H1 (cell line): ENCODE measurements around the gene ZFAND3. TPM values are rescaled to one million over a fixed set of nuclear protein-coding genes. Genes with fewer than 3 reads are reported as not detected.

Experiments
- CTCF ChIA-PET: fragments of 300-600 bp; sonication (Branson Sonifier 250); formaldehyde crosslinking; loops from one replicate; lab custom pipeline; 2021; ENCODE audit not compliant: partially characterized antibody; lab: Charles Lee
- POLR2A ChIA-PET: fragments of 300-600 bp; sonication (Branson Sonifier 250); formaldehyde crosslinking; loops from one replicate; lab custom pipeline; 2021; ENCODE audit warnings: inconsistent platforms; ENCODE audit not compliant: partially characterized antibody; lab: Charles Lee
- DNase-seq, 2 experiments: peaks; one replicate each; pipeline versions ENCODE4 v3.0.0 to v3.0.0-alpha.2; 2010 to 2022; ENCODE audit warnings: low spot score in 2 of 2, low read depth in 1 of 2, mixed read lengths in 1 of 2
- FAIRE-seq: peaks from 2 replicates; lab custom pipeline; 2011; peaks lifted over from hg19 to GRCh38; lab: Jason Lieb, UNC
- H2AFZ ChIP-seq: 2 replicates; pipeline ENCODE4 v1.8.1; 2012; ENCODE audit warnings: low read length, inconsistent platforms
- H2AK5ac ChIP-seq: 2 replicates; pipeline ENCODE4 v1.6.1; 2013; ENCODE audit warnings: low read depth, low read length
- H2BK120ac ChIP-seq: replicated peaks from 2 replicates; pipeline ENCODE3; 2013; ENCODE audit warnings: low read depth, low read length, inconsistent platforms
- H2BK12ac ChIP-seq: 2 replicates; pipeline ENCODE4 v1.6.1; 2013; ENCODE audit warnings: low read depth, low read length
- H2BK15ac ChIP-seq: 2 replicates; pipeline ENCODE4 v1.6.1; 2013; ENCODE audit warnings: low read length
- H2BK20ac ChIP-seq: 2 replicates; pipeline ENCODE4 v1.6.1; 2013; ENCODE audit warnings: low read length
- H2BK5ac ChIP-seq: 2 replicates; pipeline ENCODE4 v1.6.1; 2013; ENCODE audit warnings: low read depth, low read length
- H3K14ac ChIP-seq: 2 replicates; pipeline ENCODE4 v1.6.1; 2013; ENCODE audit warnings: inconsistent platforms; ENCODE audit not compliant: insufficient read length
- H3K18ac ChIP-seq: 2 replicates; pipeline ENCODE4 v1.6.1; 2013; ENCODE audit warnings: low read length; ENCODE audit errors: extremely low read depth
- H3K23ac ChIP-seq: 2 replicates; pipeline ENCODE4 v1.6.1; 2013; ENCODE audit warnings: inconsistent platforms; ENCODE audit not compliant: insufficient read length
- H3K23me2 ChIP-seq: 2 replicates; pipeline ENCODE4 v1.6.1; 2013; ENCODE audit warnings: low read depth, low read length
- H3K27ac ChIP-seq: 2 replicates; pipeline ENCODE4 v1.6.1; 2011; ENCODE audit warnings: low read depth, low read length, inconsistent platforms
- H3K27me3 ChIP-seq, 4 experiments: replicated peaks in 1 of 4; 1 replicate in 1 of 4; 2 replicates in 3 of 4; pipeline versions ENCODE4 v1.6.1 to v1.8.1; 2011 to 2013; ENCODE audit warnings: low read length in 3 of 4, mild to moderate bottlenecking in 3 of 4, inconsistent platforms in 2 of 4, mixed read lengths in 2 of 4, moderate library complexity in 1 of 4; ENCODE audit not compliant: control insufficient read depth in 3 of 4, insufficient read depth in 3 of 4; ENCODE audit errors: extremely low read depth in 1 of 4
- H3K36me3 ChIP-seq, 4 experiments: 2 replicates each; pipeline versions ENCODE4 v1.6.1 to v1.8.1; 2011 to 2013; ENCODE audit warnings: mild to moderate bottlenecking in 4 of 4, low read length in 3 of 4, moderate library complexity in 2 of 4, control low read depth in 1 of 4, inconsistent platforms in 1 of 4; ENCODE audit not compliant: insufficient read depth in 4 of 4, control insufficient read depth in 2 of 4
- H3K4ac ChIP-seq: replicated peaks from 2 replicates; pipeline ENCODE3; 2013; ENCODE audit warnings: low read length, low read depth, mixed read lengths, inconsistent platforms; ENCODE audit not compliant: insufficient read length
- H3K4me1 ChIP-seq, 4 experiments: replicated peaks in 1 of 4; 1 replicate in 1 of 4; 2 replicates in 3 of 4; pipeline versions ENCODE4 v1.6.1 to v1.8.1; 2011 to 2013; ENCODE audit warnings: low read length in 3 of 4, inconsistent platforms in 2 of 4, mixed read lengths in 1 of 4; ENCODE audit not compliant: insufficient read depth in 4 of 4, control insufficient read depth in 3 of 4
- H3K4me2 ChIP-seq, 2 experiments: 2 replicates each; pipeline versions ENCODE4 v1.6.1 to v1.8.1; 2011 to 2013; ENCODE audit warnings: low read depth in 2 of 2, low read length in 2 of 2, control low read depth in 1 of 2, inconsistent platforms in 1 of 2, mild to moderate bottlenecking in 1 of 2; ENCODE audit not compliant: insufficient read depth in 1 of 2
- H3K4me3 ChIP-seq, 4 experiments: fragments of 200-600, 300-600 bp in 1 of 4; sonication (generic), shearing (Covaris generic), sonication (Bioruptor Twin) in 1 of 4; 2 replicates each; pipeline versions ENCODE4 v1.5.1 to v1.8.1; 2011 to 2016; ENCODE audit warnings: low read length in 4 of 4, low read depth in 3 of 4, control low read depth in 2 of 4, inconsistent platforms in 2 of 4, mild to moderate bottlenecking in 2 of 4, mixed read lengths in 1 of 4, moderate library complexity in 1 of 4; ENCODE audit not compliant: insufficient read depth in 2 of 4; ENCODE audit errors: extremely low read depth in 1 of 4
- H3K56ac ChIP-seq: replicated peaks from 2 replicates; pipeline ENCODE3; 2013; ENCODE audit warnings: low read depth, mild to moderate bottlenecking, mixed read lengths, low read length, inconsistent platforms; ENCODE audit not compliant: insufficient read length
- H3K79me1 ChIP-seq: 2 replicates; pipeline ENCODE4 v1.6.1; 2013; ENCODE audit warnings: low read depth, low read length, control low read depth
- H3K79me2 ChIP-seq, 2 experiments: 2 replicates each; pipeline versions ENCODE4 v1.6.1 to v1.8.1; 2012 to 2013; ENCODE audit warnings: low read length in 2 of 2, mild to moderate bottlenecking in 2 of 2, inconsistent platforms in 1 of 2; ENCODE audit not compliant: insufficient read depth in 2 of 2, control insufficient read depth in 1 of 2
- H3K9ac ChIP-seq, 4 experiments: replicated peaks in 1 of 4; 1 replicate in 1 of 4; 2 replicates in 3 of 4; pipeline versions ENCODE4 v1.6.1 to v1.8.1; 2011 to 2013; ENCODE audit warnings: low read depth in 3 of 4, low read length in 3 of 4, control low read depth in 2 of 4, mild to moderate bottlenecking in 2 of 4, moderate library complexity in 2 of 4, inconsistent platforms in 1 of 4; ENCODE audit errors: extremely low read depth in 1 of 4
- H3K9me3 ChIP-seq, 2 experiments: 2 replicates each; pipeline versions ENCODE4 v1.6.1 to v1.8.1; 2012 to 2013; ENCODE audit warnings: mild to moderate bottlenecking in 2 of 2, moderate library complexity in 2 of 2, control low read depth in 1 of 2, inconsistent platforms in 1 of 2, low read depth in 1 of 2, low read length in 1 of 2, mixed read lengths in 1 of 2; ENCODE audit not compliant: insufficient read depth in 2 of 2
- H4K20me1 ChIP-seq, 2 experiments: replicated peaks in 1 of 2; 2 replicates each; pipeline versions ENCODE3 to v1.8.1; 2011 to 2013; ENCODE audit warnings: inconsistent platforms in 2 of 2, low read length in 2 of 2, mild to moderate bottlenecking in 1 of 2; ENCODE audit not compliant: insufficient read depth in 2 of 2, control insufficient read depth in 1 of 2
- H4K5ac ChIP-seq: 2 replicates; pipeline ENCODE4 v1.6.1; 2013; ENCODE audit warnings: low read length, low read depth, mixed read lengths, inconsistent platforms; ENCODE audit not compliant: insufficient read length
- H4K8ac ChIP-seq: 2 replicates; pipeline ENCODE4 v1.8.0; 2013; ENCODE audit warnings: mild to moderate bottlenecking, moderate library complexity, low read length, inconsistent platforms; ENCODE audit not compliant: insufficient read depth; ENCODE audit errors: extremely low read depth
- H4K91ac ChIP-seq: replicated peaks from 2 replicates; pipeline ENCODE3; 2013; ENCODE audit warnings: low read length, mixed read lengths, inconsistent platforms; ENCODE audit not compliant: insufficient read length
- GABPA ChIP-seq: IDR thresholded peaks from 2 replicates; pipeline ENCODE4 v1.6.1; 2011; ENCODE audit warnings: mild to moderate bottlenecking, low read length, moderate library complexity, borderline replicate concordance; ENCODE audit not compliant: insufficient read depth
- SAP30 ChIP-seq: fragments of 300-600 bp; sonication (generic); IDR thresholded peaks from 2 replicates; pipeline ENCODE4 v1.7.1; 2012; ENCODE audit warnings: low read length, moderate library complexity, mild to moderate bottlenecking, inconsistent platforms; ENCODE audit not compliant: insufficient read depth, insufficient replicate concordance
- WGBS, 2 experiments: shearing (Covaris generic) in 1 of 2; methylation state at CpG; one replicate each; pipeline versions ENCODE4 v1.1.6 to v1.1.7; 2013 to 2015; ENCODE audit warnings: low lambda C conversion rate in 2 of 2, mixed read lengths in 2 of 2, inconsistent platforms in 1 of 2, low coverage in 1 of 2, missing lambda C conversion rate in 1 of 2; ENCODE audit not compliant: insufficient replicate concordance in 2 of 2, insufficient coverage in 1 of 2, insufficient read length in 1 of 2; ENCODE audit errors: extremely low coverage in 1 of 2, missing lambda C conversion rate in 1 of 2; 5-methylcytosine and 5-hydroxymethylcytosine counted together
- polyA plus RNA-seq, 7 experiments: library from polyadenylated mRNA; depleted of rRNA in 3 of 7; stranded (reverse) in 5 of 7; unstranded in 2 of 7; fragments of >200 nt in 5 of 7; fragments of 200-250 nt in 2 of 7; gene quantifications; 1 replicate in 5 of 7; 2 replicates in 1 of 7; 4 replicates in 1 of 7; pipeline versions ENCODE4 v1.2.1 to v1.2.3, GENCODE V29; 2011 to 2013; ENCODE audit warnings: missing spikeins in 2 of 7, mixed read lengths in 2 of 7
- total RNA-seq: library from RNA; stranded (reverse); fragmentation: NEBNext Ultra II Directional; extraction: Animal tissue kit (Norgen Biotek cat#: 25700); gene quantifications from 2 replicates; pipeline ENCODE4 v1.2.1, GENCODE V29; 2021

ZFAND3 gene
- total and polyA plus RNA-seq, 2 of the 8 experiments (the other 6 are each of a cell fraction or from before 2014, with no cell fraction given) = 13.0 to 51.3 TPM

DNA sequence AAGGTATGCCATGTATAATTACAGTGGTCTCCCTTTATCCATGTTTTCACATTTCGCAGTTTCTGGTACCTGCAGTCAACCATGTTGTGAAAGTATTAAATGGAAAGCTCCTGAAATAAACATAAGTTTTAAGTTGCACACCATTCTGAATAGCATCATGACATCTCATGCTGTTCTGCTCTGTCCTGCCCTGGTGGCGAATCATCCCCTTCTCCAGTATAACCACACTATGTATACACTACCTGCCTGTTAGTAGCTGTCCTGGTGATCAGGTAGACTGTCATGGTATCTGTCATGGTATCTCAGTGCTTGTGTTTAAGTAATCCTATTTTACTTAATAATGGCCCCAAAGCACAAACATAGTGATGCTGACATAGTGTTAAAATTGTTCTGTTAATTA is 97.1 kb downstream of the ZFAND3 start:
- H2BK12ac ChIP-seq = no peak overlapping the region
- H3K56ac ChIP-seq = no peak overlapping the region
- H4K8ac ChIP-seq = no peak overlapping the region
- H4K5ac ChIP-seq = no peak overlapping the region
- H3K36me3 ChIP-seq = no peaks in the 10 kb centered on the region
- no peaks in the 10 kb centered on the region for H3K23me2 ChIP-seq
- no peak overlapping the region for H4K91ac ChIP-seq
- no peaks in the 10 kb centered on the region for H3K79me1 ChIP-seq
- no peak overlapping the region for H3K27ac ChIP-seq
- FAIRE-seq = no peak
- peaks cover 0 to 57% of the 10 kb centered on the region in 2 experiments; a peak in 2 of 4 replicates for H3K79me2 ChIP-seq
- TF ChIP-seq GABPA = no peak
- TF ChIP-seq SAP30 = no peak
- no peak overlapping the region for H3K4ac ChIP-seq
- peaks cover 0 to 8% (median 2%) of the 10 kb centered on the region in 4 experiments; a peak in 2 of 7 replicates for H3K4me1 ChIP-seq
- ChIA-PET CTCF (interaction anchor here (0.5 to 1.0 kb wide), 4 partner anchors 13 to 184 kb away, joined by 3 to 4 read pairs (median 3); no protein-coding TSS in a partner anchor), POLR2A (interaction anchor here (0.8 to 1.1 kb wide), 2 partner anchors 133 to 188 kb away, joined by 3 read pairs; no protein-coding TSS in a partner anchor)
- peaks cover 0 to 2% of the 10 kb centered on the region in 2 experiments for H4K20me1 ChIP-seq
- H2AFZ ChIP-seq = no peak overlapping the region
- H3K27me3 ChIP-seq = no peaks in the 10 kb centered on the region
- no peak overlapping the region for H2BK15ac ChIP-seq
- no peak overlapping the region for H2BK20ac ChIP-seq
- H3K9me3 ChIP-seq = no peaks in the 10 kb centered on the region
- H2BK5ac ChIP-seq = no peak overlapping the region
- H2AK5ac ChIP-seq = no peak overlapping the region
- H3K4me3 ChIP-seq = no peak overlapping the region
- no peak overlapping the region for H3K23ac ChIP-seq
- H3K18ac ChIP-seq = no peak overlapping the region
- H3K14ac ChIP-seq = no peak overlapping the region
- H2BK120ac ChIP-seq = no peak overlapping the region
- no peak overlapping the region for H3K4me2 ChIP-seq
- DNase-seq = no peak
- 94% methylated on average over 2 of the region's 2 CpGs; no CpG with 5 or more reads in 1 of the 2 experiments for WGBS, 2 experiments
- no peak overlapping the region for H3K9ac ChIP-seq
